ENCODE measurements around the gene SLC5A5.

DNA sequence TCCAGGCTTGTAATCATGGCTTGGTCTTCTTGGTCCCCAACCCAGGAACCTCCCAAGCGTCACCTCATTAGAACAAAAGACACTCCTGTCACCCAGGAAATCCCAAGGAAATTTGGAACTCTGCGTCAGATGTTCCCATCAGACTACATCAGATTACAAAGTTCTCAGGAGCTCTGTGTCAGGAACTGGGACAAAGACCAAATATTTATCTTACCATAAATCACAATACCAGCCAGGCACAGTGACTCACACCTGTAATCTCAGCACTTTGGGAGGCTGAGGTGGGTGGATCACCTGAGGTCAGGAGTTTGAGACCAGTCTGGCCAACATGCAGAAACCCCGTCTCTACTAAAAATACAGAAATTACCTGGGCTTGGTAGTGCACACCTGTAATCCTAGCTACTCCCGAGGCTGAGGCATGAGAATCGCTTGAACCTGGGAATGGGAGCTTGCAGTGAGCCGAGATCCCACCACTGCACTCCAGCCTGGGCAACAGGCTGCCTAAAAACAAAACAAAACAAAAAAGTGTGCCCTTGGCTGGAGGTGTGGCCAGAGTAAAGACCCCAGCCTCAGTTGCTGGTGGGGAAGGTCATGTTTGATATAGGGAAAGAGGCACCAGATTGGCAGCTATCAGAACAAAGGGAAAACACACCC, 44.3 kb downstream of the SLC5A5 start:
- no peak for TF ChIP-seq MXI1 (IDR thresholded peaks at IDR 0.05; ENCODE audit: low read depth, low read length)
- TF ChIP-seq, protein P1, sequence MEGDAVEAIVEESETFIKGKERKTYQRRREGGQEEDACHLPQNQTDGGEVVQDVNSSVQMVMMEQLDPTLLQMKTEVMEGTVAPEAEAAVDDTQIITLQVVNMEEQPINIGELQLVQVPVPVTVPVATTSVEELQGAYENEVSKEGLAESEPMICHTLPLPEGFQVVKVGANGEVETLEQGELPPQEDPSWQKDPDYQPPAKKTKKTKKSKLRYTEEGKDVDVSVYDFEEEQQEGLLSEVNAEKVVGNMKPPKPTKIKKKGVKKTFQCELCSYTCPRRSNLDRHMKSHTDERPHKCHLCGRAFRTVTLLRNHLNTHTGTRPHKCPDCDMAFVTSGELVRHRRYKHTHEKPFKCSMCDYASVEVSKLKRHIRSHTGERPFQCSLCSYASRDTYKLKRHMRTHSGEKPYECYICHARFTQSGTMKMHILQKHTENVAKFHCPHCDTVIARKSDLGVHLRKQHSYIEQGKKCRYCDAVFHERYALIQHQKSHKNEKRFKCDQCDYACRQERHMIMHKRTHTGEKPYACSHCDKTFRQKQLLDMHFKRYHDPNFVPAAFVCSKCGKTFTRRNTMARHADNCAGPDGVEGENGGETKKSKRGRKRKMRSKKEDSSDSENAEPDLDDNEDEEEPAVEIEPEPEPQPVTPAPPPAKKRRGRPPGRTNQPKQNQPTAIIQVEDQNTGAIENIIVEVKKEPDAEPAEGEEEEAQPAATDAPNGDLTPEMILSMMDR (IDR thresholded peaks at IDR 0.05 in 2 of 3, conservative IDR thresholded peaks at IDR 0.05 in 1 of 3; ENCODE audit: control insufficient read depth in 2 of 3, extremely low read depth in 1 of 3, insufficient read depth in 1 of 3, low read depth in 3 of 3, low read length in 3 of 3), result no peak
- TF ChIP-seq FOS (IDR thresholded peaks at IDR 0.05; ENCODE audit: borderline replicate concordance, extremely low read depth, insufficient read length), result no peak
- TF ChIP-seq POLR2AphosphoS5 (IDR thresholded peaks at IDR 0.05; ENCODE audit: low read length), result no peak
- TF ChIP-seq CHD4 (IDR thresholded peaks at IDR 0.05), result no peak
